Measurements from ENCODE around the gene CRX.

Gene CRX

DNA sequence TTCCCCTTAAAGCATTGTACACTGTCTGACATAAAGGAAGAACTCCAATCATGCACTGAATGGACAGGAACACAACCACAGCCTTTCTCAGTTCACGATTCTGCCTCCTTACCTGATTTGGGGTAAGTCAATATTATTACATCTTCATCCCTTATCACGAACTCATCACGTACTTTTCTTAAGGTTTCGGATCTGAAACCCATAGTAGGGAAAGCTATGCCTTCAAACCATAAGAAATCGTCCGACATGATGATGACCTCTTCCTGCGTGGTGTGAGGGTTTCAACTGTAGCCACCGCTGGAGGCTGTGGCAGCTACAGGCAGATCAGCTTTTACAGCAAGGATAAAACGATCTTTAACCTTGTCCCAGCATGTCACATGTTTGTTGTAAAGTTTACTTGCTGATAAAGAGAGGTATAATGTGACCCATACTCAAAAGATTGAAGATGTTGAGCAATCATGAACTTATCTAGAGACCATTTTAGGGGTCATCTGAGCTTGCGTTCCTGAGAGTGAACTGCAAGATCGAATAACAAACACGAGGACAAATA, 64.3 kb downstream of the CRX start, which contains the start of gene SULT2A1:
Gene SULT2A1 (minus strand): TSS at position 306 of the 550 bp plus-strand sequence. CDS start 58 bp downstream, at position 248.
- no peak within 1 kb of the TSS for H3K4me3 ChIP-seq (ENCODE audit: low read length)
- no peak for DNase-seq (ENCODE audit: low read depth)
- TF ChIP-seq, protein P1, sequence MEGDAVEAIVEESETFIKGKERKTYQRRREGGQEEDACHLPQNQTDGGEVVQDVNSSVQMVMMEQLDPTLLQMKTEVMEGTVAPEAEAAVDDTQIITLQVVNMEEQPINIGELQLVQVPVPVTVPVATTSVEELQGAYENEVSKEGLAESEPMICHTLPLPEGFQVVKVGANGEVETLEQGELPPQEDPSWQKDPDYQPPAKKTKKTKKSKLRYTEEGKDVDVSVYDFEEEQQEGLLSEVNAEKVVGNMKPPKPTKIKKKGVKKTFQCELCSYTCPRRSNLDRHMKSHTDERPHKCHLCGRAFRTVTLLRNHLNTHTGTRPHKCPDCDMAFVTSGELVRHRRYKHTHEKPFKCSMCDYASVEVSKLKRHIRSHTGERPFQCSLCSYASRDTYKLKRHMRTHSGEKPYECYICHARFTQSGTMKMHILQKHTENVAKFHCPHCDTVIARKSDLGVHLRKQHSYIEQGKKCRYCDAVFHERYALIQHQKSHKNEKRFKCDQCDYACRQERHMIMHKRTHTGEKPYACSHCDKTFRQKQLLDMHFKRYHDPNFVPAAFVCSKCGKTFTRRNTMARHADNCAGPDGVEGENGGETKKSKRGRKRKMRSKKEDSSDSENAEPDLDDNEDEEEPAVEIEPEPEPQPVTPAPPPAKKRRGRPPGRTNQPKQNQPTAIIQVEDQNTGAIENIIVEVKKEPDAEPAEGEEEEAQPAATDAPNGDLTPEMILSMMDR (IDR thresholded peaks at IDR 0.05; ENCODE audit: insufficient read depth, low read depth, low read length, missing control alignments), result no peak

DNA sequence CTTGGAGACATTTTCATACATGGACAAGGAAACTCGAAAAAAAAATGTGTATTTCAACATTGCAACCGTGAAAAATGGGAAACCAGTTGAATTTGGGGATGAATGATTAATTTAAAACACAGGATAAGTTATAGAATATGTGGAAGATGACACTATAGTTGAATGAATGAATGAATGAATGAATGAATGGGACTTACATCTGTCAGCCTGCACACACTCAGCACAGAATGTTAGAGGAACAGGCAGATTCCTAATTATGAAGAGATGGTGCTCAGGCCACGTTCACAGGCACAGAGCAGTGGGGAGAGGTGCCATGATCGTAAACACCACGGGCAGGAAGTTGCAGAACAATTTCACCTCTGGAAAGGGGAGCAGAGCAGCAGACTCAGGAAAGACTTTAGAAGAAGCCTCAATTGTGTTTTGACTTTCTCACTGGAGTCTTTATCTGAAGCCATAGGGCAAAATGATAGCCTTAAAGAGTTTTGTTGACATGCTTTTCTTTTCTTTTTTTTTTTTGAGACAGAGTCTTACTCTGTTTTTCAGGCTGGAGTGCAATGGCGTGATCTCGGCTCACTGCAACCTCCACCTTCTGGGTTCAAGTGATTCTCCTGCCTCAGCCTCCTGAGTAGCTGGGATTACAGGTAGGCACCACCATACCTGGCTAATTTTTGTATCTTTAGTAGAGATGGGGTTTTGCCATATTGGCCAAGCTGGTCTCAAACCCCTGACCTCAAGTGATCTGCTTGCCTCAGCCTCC, 69.3 kb downstream of the CRX start:
- H3K4me3 ChIP-seq (ENCODE audit: low read length), result no peak overlapping the region
- DNase-seq (ENCODE audit: low read depth), result no peak
- TF ChIP-seq, protein P1 (IDR thresholded peaks at IDR 0.05; ENCODE audit: insufficient read depth, low read depth, low read length, missing control alignments), result no peak

GRCh38 chr19:47891622-47891922, 69.8 kb downstream of the CRX start:
- no peak for DNase-seq (ENCODE audit: low read depth)
- H3K4me3 ChIP-seq (ENCODE audit: low read length), result no peak overlapping the region
- TF ChIP-seq, protein P1 (IDR thresholded peaks at IDR 0.05; ENCODE audit: insufficient read depth, low read depth, low read length, missing control alignments), result no peak

DNA sequence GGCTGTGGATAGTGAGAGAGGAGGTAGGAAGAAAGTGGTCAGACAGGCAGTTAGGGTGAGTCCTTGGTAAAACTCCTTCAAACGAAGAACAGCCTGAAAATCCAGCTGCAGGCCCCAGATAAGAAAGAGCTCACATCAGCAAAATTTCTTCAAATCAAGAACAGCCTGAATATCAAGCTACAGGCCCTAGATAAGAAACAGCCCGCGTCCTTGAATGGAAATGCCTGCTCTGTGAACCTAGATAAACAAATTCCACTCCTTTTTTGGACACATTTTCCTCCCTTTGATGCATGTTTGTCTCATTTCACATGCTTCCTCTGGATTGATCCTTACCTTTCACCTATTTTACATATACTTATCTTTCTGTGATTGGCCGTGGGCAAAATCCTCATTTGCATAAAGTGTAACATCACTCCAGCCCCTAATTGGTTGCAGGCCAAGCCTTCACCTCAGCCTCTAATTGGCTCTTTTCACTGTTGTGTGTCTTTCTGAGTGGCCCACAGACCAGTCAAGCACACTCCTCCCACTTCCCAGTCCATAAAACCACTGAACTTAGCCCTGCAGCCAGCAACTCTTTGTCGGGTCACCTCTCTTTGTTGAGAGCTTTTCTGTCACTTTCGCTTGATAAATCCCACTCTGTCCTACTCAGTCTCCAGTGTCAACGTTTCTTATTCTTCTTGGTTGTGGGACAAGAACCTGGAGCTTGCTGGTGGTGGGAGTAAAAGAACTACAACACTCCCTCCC, 70.4 kb downstream of the CRX start:
- no peak for DNase-seq (ENCODE audit: low read depth)
- TF ChIP-seq, protein P1 (IDR thresholded peaks at IDR 0.05; ENCODE audit: insufficient read depth, low read depth, low read length, missing control alignments), result no peak
- H3K4me3 ChIP-seq (ENCODE audit: low read length), result no peak overlapping the region

Measured in epithelial cell of esophagus (primary cell).